Peyer's patch (tissue), 4 donors: ENCODE data around the gene STARD3NL. TPM values are rescaled to one million over a fixed set of nuclear protein-coding genes. Genes with fewer than 3 reads are reported as not detected.
"Not testable (repeated sequence)": the region's sequence is repeated elsewhere in the genome, so short reads cannot be mapped to it uniquely, and the experiment has no call there.

Source experiments
- DNase-seq, 3 donors: peaks; one replicate each; pipeline ENCODE4 v3.0.0-alpha.2; 2017 to 2019
- H3K27ac ChIP-seq, 4 donors: fragments of 200-600 bp; sonication (generic); one replicate each; pipeline ENCODE4 v1.5.1; 2016 to 2019
- H3K27me3 ChIP-seq, 2 donors: fragments of 200-600 bp; sonication (generic); one replicate each; pipeline ENCODE4 v1.5.1; 2019
- H3K36me3 ChIP-seq, 3 donors: fragments of 200-600 bp; sonication (generic); one replicate each; pipeline ENCODE4 v1.5.1; 2016 to 2019
- H3K4me1 ChIP-seq, 4 donors: fragments of 200-600 bp; sonication (generic); one replicate each; pipeline ENCODE4 v1.5.1; 2016 to 2019
- H3K4me3 ChIP-seq, 4 donors: fragments of 200-600 bp; sonication (generic); 1 replicate in 3 of 4; 2 replicates in 1 of 4; pipeline ENCODE4 v1.5.1; 2016 to 2019; ENCODE audit warnings: mild to moderate bottlenecking in 1 of 4
- H3K9me3 ChIP-seq, 4 donors: fragments of 200-600 bp; sonication (generic); one replicate each; pipeline ENCODE4 v1.5.1; 2016 to 2019; ENCODE audit warnings: mild to moderate bottlenecking in 1 of 4
- CTCF ChIP-seq, 6 experiments: fragments of 450-650 bp in 4 of 6; fragments of 200-600 bp in 2 of 6; sonication (generic) in 1 of 6; IDR thresholded peaks; one replicate each; pipeline ENCODE4 v1.5.1; 2017 to 2019; ENCODE audit warnings: antibody characterized with exemption in 6 of 6, mild to moderate bottlenecking in 3 of 6, moderate library complexity in 1 of 6
- POLR2A ChIP-seq, 2 donors: fragments of 450-650 bp; IDR thresholded peaks; one replicate each; pipeline ENCODE4 v1.5.1; 2017; ENCODE audit warnings: antibody characterized with exemption in 2 of 2, mild to moderate bottlenecking in 2 of 2, moderate library complexity in 2 of 2
- total RNA-seq, 4 donors: library from RNA; depleted of rRNA; stranded (reverse); fragments of >200 nt; gene quantifications; one replicate each; pipeline ENCODE4 v1.1.0, GENCODE V29; 2016

STARD3NL gene
- total RNA-seq, 4 donors from 2014 or later, result 18.9 to 47.1 (median 23.2) TPM

- H3K36me3 ChIP-seq, result no peaks in the 10 kb centered on the region
- no peaks in the 10 kb centered on the region for H3K27me3 ChIP-seq
- DNase-seq, result no peak
- no peak overlapping the region for H3K27ac ChIP-seq
- TF ChIP-seq CTCF (IDR thresholded peaks at IDR 0.05), result no peak
- no peak for TF ChIP-seq POLR2A (IDR thresholded peaks at IDR 0.05)
- no peaks in the 10 kb centered on the region for H3K9me3 ChIP-seq
- H3K4me1 ChIP-seq, result no peaks in the 10 kb centered on the region
- no peak overlapping the region for H3K4me3 ChIP-seq
Measured at GRCh38 chr7:38241071-38241470, 63.0 kb downstream of the STARD3NL start.

- H3K36me3 ChIP-seq, result no peaks in the 10 kb centered on the region
Measured at GRCh38 chr7:38242814-38243213, 64.8 kb downstream of the STARD3NL start.

GRCh38 chr7:38243345-38243744 lies 65.3 kb downstream of the STARD3NL start:
- not testable (repeated sequence) for H3K9me3 ChIP-seq, H3K36me3 ChIP-seq, DNase-seq, H3K4me3 ChIP-seq, H3K4me1 ChIP-seq, H3K27ac ChIP-seq, H3K27me3 ChIP-seq

More at GRCh38 chr7:38242814-38243213, 64.8 kb downstream of the STARD3NL start:
- H3K27me3 ChIP-seq, result no peaks in the 10 kb centered on the region
- no peaks in the 10 kb centered on the region for H3K9me3 ChIP-seq
- no peaks in the 10 kb centered on the region for H3K4me1 ChIP-seq
- no peak for TF ChIP-seq CTCF (IDR thresholded peaks at IDR 0.05)
- no peak for DNase-seq
- H3K4me3 ChIP-seq, result no peak overlapping the region
- no peak overlapping the region for H3K27ac ChIP-seq

GRCh38 chr7:38244516-38244915 lies 66.5 kb downstream of the STARD3NL start:
- DNase-seq, result no peak
- Histone ChIP-seq H3K36me3 (no peaks in the 10 kb centered on the region), H3K27me3 (no peaks in the 10 kb centered on the region), H3K27ac (no peak overlapping the region), H3K4me1 (no peaks in the 10 kb centered on the region), H3K4me3 (no peak overlapping the region), H3K9me3 (no peaks in the 10 kb centered on the region)
- TF ChIP-seq POLR2A (IDR thresholded peaks at IDR 0.05) (no peak), CTCF (IDR thresholded peaks at IDR 0.05) (no peak)

GRCh38 chr7:38245409-38245977 lies 67.4 kb downstream of the STARD3NL start:
- no peak for TF ChIP-seq POLR2A (IDR thresholded peaks at IDR 0.05)
- TF ChIP-seq CTCF (IDR thresholded peaks at IDR 0.05), result no peak
- H3K4me1 ChIP-seq, result no peaks in the 10 kb centered on the region

GRCh38 chr7:38248069-38248567 lies 70.1 kb downstream of the STARD3NL start:
- Histone ChIP-seq H3K27ac (no peak overlapping the region), H3K27me3 (no peaks in the 10 kb centered on the region), H3K36me3 (no peaks in the 10 kb centered on the region), H3K9me3 (no peaks in the 10 kb centered on the region), H3K4me1 (no peaks in the 10 kb centered on the region), H3K4me3 (no peak overlapping the region)
- TF ChIP-seq POLR2A (IDR thresholded peaks at IDR 0.05) (no peak), CTCF (IDR thresholded peaks at IDR 0.05) (no peak)
- DNase-seq, result no peak

More at GRCh38 chr7:38245409-38245977, 67.4 kb downstream of the STARD3NL start:
- H3K4me3 ChIP-seq, result no peak overlapping the region
- H3K36me3 ChIP-seq, result no peaks in the 10 kb centered on the region
- H3K9me3 ChIP-seq, result no peaks in the 10 kb centered on the region
- no peak overlapping the region for H3K27ac ChIP-seq
- no peaks in the 10 kb centered on the region for H3K27me3 ChIP-seq
- no peak for DNase-seq

- not testable (repeated sequence) for H3K27me3 ChIP-seq, H3K27ac ChIP-seq, DNase-seq
Measured at GRCh38 chr7:38249849-38250248, 71.8 kb downstream of the STARD3NL start.

More at GRCh38 chr7:38249849-38250248, 71.8 kb downstream of the STARD3NL start:
- H3K9me3 ChIP-seq, H3K4me3 ChIP-seq, H3K36me3 ChIP-seq, H3K4me1 ChIP-seq: not testable (repeated sequence)
